ENCODE measurements around the gene SDSL.

SDSL gene

DNA sequence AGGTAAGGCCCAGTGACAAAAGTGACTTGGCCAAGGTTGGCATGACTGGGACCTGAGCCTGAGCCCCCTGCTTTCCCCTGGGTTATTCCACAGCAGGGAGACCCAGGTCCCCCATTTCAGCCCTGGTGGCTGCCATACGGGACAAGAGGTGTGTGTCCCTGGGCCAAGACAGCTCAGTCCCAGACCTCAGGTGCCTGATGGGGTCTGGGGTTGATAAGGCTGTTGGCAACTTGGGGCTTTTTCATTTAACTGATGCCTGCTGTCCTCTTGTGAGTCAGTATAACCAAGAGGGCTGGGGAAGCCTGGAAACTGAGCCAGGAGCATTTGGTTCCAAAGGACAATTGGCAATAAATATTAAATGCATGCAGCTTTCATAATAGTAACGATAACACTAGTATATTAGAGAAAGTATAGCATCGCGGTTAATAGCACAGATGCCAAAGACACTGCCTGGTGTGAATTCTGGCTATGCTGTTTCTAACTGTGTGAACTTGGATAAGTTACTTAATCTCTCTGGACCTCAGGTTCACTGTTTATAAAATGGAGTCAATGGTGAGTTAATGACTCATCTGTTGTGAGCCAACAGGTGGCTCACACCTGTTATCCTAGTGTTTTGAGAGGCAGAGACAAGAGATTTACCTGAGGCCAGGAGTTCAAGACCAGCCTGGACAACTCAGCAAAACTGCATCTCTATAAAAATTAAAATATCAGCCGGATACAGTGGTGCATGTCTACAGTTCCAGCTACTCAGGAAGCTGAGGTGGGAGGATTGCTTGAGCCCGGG, 898 bp downstream of the SDSL start:
- DNase-seq: no peak

GRCh38 chr12:113424456-113424855, 2.3 kb downstream of the SDSL start:
- no peak for DNase-seq

DNA sequence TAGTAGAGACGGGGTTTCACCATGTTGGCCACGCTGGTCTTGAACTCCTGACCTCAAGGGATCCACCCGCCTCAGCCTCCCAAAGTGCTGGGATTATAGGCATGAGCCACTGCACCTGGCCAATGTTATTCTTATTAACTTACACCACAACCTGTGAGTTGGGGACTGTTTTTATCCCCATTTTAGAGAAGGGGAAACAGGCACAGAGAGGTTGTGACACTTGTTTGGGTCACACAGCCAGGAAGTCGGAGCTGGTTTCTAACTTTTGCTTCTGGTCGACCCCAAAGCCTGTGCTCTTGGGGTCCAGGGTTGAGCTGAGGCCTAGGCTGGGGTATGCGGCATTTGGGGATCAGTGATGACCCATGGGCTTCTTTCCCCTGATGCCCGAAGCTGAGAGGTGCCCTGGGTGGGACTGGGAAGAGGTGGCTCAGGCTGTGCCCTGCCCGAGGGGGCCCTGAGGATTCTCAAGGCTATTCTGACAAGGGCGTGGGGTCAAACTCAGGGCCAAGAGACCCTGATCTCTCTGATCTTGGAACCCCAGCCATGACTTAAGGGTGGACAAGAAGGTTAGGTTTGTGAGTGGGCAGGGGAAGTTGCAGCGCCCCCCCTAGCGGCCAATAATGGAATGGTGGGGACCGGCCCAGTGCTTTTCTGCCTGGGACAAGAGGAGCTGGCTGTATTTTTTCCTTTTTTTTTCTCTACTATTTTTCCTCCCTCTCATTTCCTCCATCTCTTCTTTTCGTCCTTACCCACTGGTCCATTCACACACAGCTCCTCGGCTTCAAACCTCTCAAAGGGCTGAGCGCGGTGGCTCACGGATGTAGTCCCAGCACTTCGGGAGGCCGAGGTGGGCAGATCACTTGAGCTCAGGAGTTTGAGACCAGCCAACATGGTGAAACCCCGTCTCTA, 3.0 kb downstream of the SDSL start:
- peak; percentile 17 to 40 for DNase-seq

GRCh38 chr12:113425960-113426453, 3.8 kb downstream of the SDSL start:
- DNase-seq: no peak

GRCh38 chr12:113427882-113428281, 5.7 kb downstream of the SDSL start:
- no peak for DNase-seq

GRCh38 chr12:113428482-113428881, 6.3 kb downstream of the SDSL start:
- no peak for DNase-seq

GRCh38 chr12:113432986-113433385, 10.8 kb downstream of the SDSL start:
- no peak for DNase-seq

GRCh38 chr12:113435367-113435766, 13.2 kb downstream of the SDSL start:
- DNase-seq: no peak

DNA sequence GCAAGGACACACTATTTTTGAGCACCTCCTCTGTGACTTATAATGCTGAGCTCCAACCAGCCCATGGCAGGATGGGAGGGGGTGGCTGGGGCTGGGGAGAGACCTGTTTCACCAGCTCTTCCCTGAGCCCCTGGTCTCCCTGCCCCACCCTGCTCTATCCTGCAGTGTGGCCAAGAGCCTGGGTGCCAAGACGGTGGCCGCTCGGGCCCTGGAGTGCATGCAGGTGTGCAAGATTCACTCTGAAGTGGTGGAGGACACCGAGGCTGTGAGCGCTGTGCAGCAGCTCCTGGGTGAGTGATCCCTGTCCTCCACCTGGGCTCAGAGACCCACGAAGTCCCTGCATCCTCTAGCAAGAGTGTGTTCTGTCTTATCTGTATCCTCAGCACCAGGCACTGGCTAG, 14.4 kb downstream of the SDSL start:
- DNase-seq: no peak

GRCh38 chr12:113436993-113437728, 15.0 kb downstream of the SDSL start:
- DNase-seq: no peak

GRCh38 chr12:113437729-113438100, 15.5 kb downstream of the SDSL start:
- DNase-seq: no peak

DNA sequence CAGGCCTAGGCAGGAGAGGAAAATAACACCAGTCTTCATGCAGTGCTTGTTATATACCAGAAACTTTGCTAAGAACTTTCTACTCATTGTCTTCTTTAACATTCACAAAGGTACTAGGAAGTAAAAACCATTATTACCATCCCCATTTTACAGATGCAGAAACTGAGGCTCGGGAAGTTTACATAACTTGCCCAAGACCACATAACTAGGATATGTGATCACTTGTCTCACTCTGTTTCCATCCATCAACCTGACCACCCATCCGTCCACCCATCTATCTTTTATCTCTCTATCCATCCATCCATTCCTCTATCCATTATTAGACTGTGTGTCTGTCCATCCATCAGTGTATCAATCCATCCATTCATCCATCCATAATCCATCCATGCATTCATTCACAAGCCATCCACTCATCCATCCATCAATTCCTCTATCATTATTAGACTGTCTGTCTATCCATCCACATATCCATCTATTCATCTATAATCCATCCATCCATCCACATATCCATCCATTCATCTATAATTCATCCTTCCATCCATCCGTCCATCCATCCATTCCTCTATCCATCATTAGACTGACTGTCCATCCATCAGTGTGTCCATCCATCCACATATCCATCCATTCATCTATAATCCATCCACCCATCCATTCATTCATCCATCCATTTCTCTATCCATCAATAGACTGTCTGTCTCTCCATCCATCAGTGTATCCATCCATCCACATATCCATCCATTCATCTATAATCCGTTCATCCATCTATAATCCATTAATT, 16.5 kb downstream of the SDSL start:
- DNase-seq: no peak

DNA sequence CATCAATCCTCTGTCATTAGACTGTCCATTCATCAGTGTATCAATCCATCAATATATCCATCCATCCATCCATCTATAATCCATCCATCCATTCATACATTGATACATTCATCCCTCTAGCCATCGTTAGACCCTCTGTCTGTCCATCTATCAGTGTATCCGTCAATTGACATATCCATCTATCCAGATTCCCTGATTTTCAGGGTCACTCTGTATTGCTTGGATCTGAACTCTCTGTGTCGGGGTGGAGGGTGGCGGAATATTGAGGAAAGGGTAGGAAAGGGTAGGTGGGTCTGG, 17.1 kb downstream of the SDSL start:
- DNase-seq: no peak

DNA sequence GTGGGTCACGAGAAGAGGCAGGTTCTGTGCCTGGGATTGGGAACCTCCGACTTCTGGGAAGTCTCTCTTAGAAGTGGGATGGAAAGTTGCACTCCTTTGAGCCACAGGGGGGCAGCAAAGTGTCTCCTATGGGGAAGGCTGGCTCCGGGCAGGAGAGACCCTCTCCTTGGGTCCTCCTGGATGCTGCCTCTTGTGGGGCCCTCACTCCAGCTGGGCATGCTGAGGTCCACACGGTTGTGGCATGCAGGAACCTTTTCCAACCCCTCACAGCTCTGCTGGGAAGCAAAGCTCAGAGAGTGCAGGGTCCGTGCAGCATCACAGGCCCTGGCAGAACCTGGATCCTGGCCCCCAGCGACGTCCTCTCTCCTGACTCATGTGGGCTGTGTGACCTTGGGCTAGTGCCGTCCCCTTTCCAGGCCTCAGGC, 17.4 kb downstream of the SDSL start:
- DNase-seq: peak; percentile 3 to 58

GRCh38 chr12:113440336-113440735, 18.2 kb downstream of the SDSL start:
- no peak for DNase-seq

DNA sequence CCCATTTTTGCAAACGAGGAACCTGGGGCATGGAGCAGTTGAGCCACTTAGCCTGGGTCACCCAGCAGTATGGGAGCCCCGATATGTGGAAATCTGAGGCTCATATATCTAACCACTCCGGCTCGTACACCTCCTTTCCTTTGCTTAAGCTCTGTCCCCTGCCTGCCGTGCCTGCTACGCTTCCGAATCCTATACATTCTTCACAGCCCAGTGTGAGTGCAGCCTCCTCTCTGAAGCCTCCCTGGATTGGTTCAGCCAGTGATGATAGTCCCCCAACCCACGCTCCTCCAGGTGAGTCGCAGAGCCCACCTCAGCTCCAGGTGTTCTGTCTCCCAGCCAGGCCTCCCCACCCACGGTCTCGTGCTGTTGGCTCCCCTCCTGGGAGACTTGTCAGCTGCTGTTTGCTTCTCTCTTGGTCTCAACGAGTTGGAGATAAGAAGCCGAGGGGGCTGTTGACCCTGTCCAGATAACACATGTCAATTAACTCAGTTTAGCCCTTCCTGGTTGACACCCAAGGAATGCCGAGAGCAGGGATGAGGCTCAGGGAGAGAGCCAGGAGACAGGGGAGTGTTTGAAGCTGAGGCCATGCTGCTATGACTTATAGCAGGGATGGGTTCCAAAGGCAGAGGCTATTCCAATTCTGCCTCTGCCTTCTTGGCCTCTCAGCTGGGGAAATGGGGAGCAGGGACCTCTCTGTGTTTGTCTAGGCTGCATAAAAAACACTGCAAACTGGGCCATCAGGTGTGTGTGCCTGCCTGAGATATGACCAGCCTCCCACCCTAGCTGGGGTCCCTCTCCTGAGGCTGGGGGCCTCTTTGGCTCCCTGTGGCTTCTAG, 19.0 kb downstream of the SDSL start:
- DNase-seq: no peak

DNA sequence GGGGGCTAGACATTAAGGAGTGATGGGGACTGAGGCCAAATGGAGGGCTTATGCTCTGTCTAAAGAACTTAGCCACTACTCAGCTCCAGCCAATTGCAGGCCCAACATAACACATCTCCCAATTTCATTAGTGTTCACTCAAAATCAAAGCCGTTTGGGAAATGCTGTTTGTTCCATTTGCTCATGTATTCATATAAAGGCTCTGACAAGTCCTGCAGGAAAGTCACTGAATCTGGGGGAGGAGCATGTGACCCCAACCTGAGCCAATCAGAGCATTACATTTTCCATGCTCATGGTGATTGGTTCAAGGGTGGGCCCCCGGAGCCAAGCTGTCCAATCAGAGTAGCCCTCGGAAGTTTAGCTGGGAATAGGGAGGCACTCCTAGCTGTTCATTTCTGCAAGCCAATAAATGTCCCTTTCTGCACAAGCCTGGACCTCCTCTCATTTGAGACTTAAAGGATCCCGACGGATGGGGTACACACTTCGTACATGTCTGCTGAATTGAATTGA, 20.9 kb downstream of the SDSL start:
- DNase-seq: no peak

DNA sequence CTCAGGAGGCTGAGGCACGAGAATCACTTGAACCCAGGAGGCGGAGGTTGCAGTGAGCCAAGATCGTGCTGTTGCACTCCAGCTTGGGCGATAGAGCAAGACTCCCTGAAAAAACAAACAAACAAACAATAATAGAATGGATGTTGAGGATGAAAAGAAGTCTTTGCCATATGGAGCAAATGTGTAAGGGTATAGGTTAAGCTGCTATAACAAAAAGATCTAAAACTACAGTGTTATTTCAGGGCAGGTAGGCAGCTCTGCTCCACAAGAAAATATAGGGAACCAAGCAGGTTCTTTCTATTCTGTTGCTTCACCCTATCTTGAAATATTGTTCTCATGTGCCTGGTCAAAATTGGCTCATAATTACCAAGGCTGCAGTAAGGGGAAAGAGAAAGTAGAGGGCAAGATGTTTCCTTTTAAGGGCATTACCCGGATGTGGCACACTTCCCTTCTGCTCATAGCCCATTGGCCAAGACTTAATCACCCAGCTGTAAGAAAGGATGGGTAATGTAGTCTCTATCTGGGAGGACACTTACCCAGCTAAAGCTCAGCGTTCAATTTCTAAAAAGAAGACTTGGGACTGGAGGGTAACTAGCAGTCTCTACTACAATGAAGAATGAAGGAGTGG, 23.5 kb downstream of the SDSL start:
- DNase-seq: no peak

GRCh38 chr12:113448873-113449272, 26.7 kb downstream of the SDSL start:
- DNase-seq: no peak

DNA sequence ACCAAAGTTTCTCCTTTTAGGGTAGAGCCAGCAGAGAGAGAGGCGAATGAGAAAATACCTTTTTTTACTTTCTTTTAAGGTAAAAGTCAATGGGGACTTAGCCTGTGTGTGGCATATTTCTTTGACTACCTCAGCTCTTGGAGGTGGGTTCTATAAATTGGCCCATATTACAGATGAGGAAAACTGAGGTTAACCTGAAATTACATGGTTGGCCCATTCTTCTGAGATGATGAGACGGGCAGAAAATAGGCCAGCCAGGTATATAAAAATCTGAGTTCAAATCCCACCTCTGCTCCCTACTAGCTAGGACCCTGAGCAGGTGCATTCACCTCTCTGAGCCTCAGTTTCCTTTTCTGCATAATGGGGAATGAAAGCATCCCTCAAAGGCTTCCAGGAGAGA, 27.1 kb downstream of the SDSL start:
- no peak for DNase-seq

DNA sequence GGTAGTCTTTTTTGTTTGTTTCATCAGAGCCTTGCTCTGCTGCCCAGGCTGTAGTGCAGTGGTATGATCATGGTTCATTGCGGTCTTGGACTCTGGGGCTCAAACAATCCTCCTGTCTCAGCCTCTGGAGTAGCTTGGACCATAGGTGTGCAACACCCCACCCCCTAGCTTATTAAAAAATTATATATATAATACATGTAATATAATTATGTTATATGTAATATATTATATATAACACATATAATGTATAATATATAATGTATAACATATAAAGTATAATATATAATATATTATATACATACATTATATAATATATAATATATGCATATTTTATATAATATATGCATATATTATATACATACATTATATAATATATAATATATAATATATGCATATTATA, 27.7 kb downstream of the SDSL start:
- no peak for DNase-seq
